HL-60/S4 (cell line): Measurements from ENCODE around the gene COL9A1.

Experiments
- in situ Hi-C: fragments of 300-500 bp; cut with MboI; formaldehyde crosslinking; loops from 2 replicates; pipeline ENCODE4 v1.14.3; 2022; ENCODE audit warnings: low sequenced_read_pairs

COL9A1 gene

GRCh38 chr6:70236343-70236742 lies 66.5 kb downstream of the COL9A1 start:
- in situ Hi-C loops: no loop called here

GRCh38 chr6:70234561-70235236 lies 68.2 kb downstream of the COL9A1 start:
- in situ Hi-C loops: no loop called here

GRCh38 chr6:70231311-70231710 lies 71.6 kb downstream of the COL9A1 start:
- in situ Hi-C loops: no loop called here

- in situ Hi-C loops: no loop called here
These were observed 77.8 kb downstream of the COL9A1 start for GRCh38 chr6:70225055-70225454.

GRCh38 chr6:70222439-70222749 lies 80.5 kb downstream of the COL9A1 start:
- in situ Hi-C loops: no loop called here

- in situ Hi-C loops: no loop called here
These were observed 81.0 kb downstream of the COL9A1 start for GRCh38 chr6:70221715-70222438.

- in situ Hi-C loops: no loop called here
These were observed 81.7 kb downstream of the COL9A1 start for GRCh38 chr6:70221025-70221714.

- in situ Hi-C loops: no loop called here
These were observed 82.8 kb downstream of the COL9A1 start for GRCh38 chr6:70219943-70220613.

GRCh38 chr6:70216767-70217166 lies 86.1 kb downstream of the COL9A1 start:
- in situ Hi-C loops: no loop called here

GRCh38 chr6:70215460-70216108 lies 87.3 kb downstream of the COL9A1 start:
- in situ Hi-C loops: no loop called here

GRCh38 chr6:70210462-70210861 lies 92.4 kb downstream of the COL9A1 start:
- in situ Hi-C loops: no loop called here

- in situ Hi-C loops: no loop called here
These were observed 94.6 kb downstream of the COL9A1 start for GRCh38 chr6:70208235-70208790.

GRCh38 chr6:70198785-70199184 lies 104.1 kb downstream of the COL9A1 start:
- in situ Hi-C loops: no loop called here

- in situ Hi-C loops: no loop called here
These were observed 106.4 kb downstream of the COL9A1 start for GRCh38 chr6:70196531-70196930.

GRCh38 chr6:70194421-70194820 lies 108.5 kb downstream of the COL9A1 start:
- in situ Hi-C loops: no loop called here

- in situ Hi-C loops: no loop called here
These were observed 114.7 kb downstream of the COL9A1 start for GRCh38 chr6:70188202-70188601.

GRCh38 chr6:70186461-70186860 lies 116.4 kb downstream of the COL9A1 start:
- in situ Hi-C loops: no loop called here

- in situ Hi-C loops: no loop called here
These were observed 118.2 kb downstream of the COL9A1 start for GRCh38 chr6:70184723-70185122.

- in situ Hi-C loops: no loop called here
These were observed 119.3 kb downstream of the COL9A1 start for GRCh38 chr6:70183538-70183937.

GRCh38 chr6:70180901-70181599 lies 121.8 kb downstream of the COL9A1 start:
- in situ Hi-C loops: no loop called here
